Breast epithelium (tissue), 4 donors: Measurements from ENCODE around the gene B4GALT6. TPM values are rescaled to one million over a fixed set of nuclear protein-coding genes. Genes with fewer than 3 reads are reported as not detected.

Experiments
- DNase-seq, 2 donors: peaks; one replicate each; pipeline ENCODE4 v3.0.0-alpha.2; 2019; ENCODE audit warnings: low spot score in 2 of 2
- H3K27ac ChIP-seq, 2 donors: fragments of 200-600 bp; sonication (generic) in 1 of 2; one replicate each; pipeline ENCODE4 v1.5.1; 2016 to 2019; ENCODE audit warnings: mild to moderate bottlenecking in 1 of 2
- H3K27me3 ChIP-seq, 2 donors: fragments of 200-600 bp; sonication (generic) in 1 of 2; one replicate each; pipeline versions ENCODE4 v1.5.1 to v1.6.0; 2017 to 2019; ENCODE audit warnings: control low read depth in 1 of 2, mild to moderate bottlenecking in 1 of 2
- H3K36me3 ChIP-seq: fragments of 200-600 bp; one replicate; pipeline ENCODE4 v1.5.1; 2019
- H3K4me1 ChIP-seq, 2 donors: fragments of 200-600 bp; sonication (generic); one replicate each; pipeline ENCODE4 v1.5.1; 2016 to 2019; ENCODE audit warnings: control low read depth in 1 of 2
- H3K4me3 ChIP-seq, 3 donors: fragments of 200-600 bp; sonication (generic); 1 replicate in 2 of 3; 2 replicates in 1 of 3; pipeline ENCODE4 v1.5.1; 2016 to 2019; ENCODE audit warnings: mild to moderate bottlenecking in 3 of 3, moderate library complexity in 2 of 3
- H3K9me3 ChIP-seq, 2 donors: fragments of 200-600 bp; sonication (generic) in 1 of 2; one replicate each; pipeline ENCODE4 v1.5.1; 2016 to 2019; ENCODE audit warnings: control low read depth in 1 of 2
- CTCF ChIP-seq, 3 donors: fragments of 450-650 bp; IDR thresholded peaks; one replicate each; pipeline ENCODE4 v1.5.1; 2016 to 2017; ENCODE audit warnings: antibody characterized with exemption in 3 of 3, mild to moderate bottlenecking in 3 of 3, moderate library complexity in 3 of 3
- POLR2A ChIP-seq: fragments of 450-650 bp; IDR thresholded peaks from one replicate; pipeline ENCODE4 v1.6.1; 2016; ENCODE audit warnings: antibody characterized with exemption, mild to moderate bottlenecking, moderate library complexity
- POLR2AphosphoS5 ChIP-seq, 3 donors: sonication (generic); formaldehyde crosslinking; IDR thresholded peaks; one replicate each; pipeline ENCODE4 v1.6.1; 2017; ENCODE audit warnings: antibody characterized with exemption in 3 of 3
- intact Hi-C: fragments of 100-400 bp; cut with DNase I; formaldehyde crosslinking; loops from one replicate; pipeline ENCODE4 v1.15.1; 2023; ENCODE audit warnings: low total_unique reads
- total RNA-seq, 3 donors: library from RNA; depleted of rRNA; stranded (reverse); fragments of >200 nt; gene quantifications; one replicate each; pipeline ENCODE4 v1.1.0, GENCODE V29; 2016

B4GALT6 gene
- total RNA-seq, 3 donors from 2014 or later, result 2.9 to 3.8 (median 3.0) TPM

GRCh38 chr18:31626409-31626808 lies 58.0 kb downstream of the B4GALT6 start:
- Histone ChIP-seq H3K4me3 (no peak overlapping the region), H3K9me3 (no peaks in the 10 kb centered on the region), H3K4me1 (no peaks in the 10 kb centered on the region), H3K27ac (no peak overlapping the region), H3K36me3 (peaks cover 5% of the 10 kb centered on the region), H3K27me3 (no peaks in the 10 kb centered on the region)
- intact Hi-C loops, result no loop called here
- no peak for TF ChIP-seq POLR2A
- no peak for TF ChIP-seq CTCF (IDR thresholded peaks at IDR 0.05)
- TF ChIP-seq POLR2AphosphoS5 (IDR thresholded peaks at IDR 0.05), result no peak
- DNase-seq, result no peak

GRCh38 chr18:31624892-31625640 lies 59.3 kb downstream of the B4GALT6 start:
- no peak for DNase-seq
- H3K4me3 ChIP-seq, result no peak overlapping the region
- H3K4me1 ChIP-seq, result no peaks in the 10 kb centered on the region
- no peak overlapping the region for H3K27ac ChIP-seq
- intact Hi-C loops, result no loop called here
- peaks cover 5% of the 10 kb centered on the region for H3K36me3 ChIP-seq
- H3K27me3 ChIP-seq, result no peaks in the 10 kb centered on the region
- no peaks in the 10 kb centered on the region for H3K9me3 ChIP-seq
- TF ChIP-seq POLR2A (no peak), CTCF (IDR thresholded peaks at IDR 0.05) (no peak), POLR2AphosphoS5 (IDR thresholded peaks at IDR 0.05) (no peak)

DNA sequence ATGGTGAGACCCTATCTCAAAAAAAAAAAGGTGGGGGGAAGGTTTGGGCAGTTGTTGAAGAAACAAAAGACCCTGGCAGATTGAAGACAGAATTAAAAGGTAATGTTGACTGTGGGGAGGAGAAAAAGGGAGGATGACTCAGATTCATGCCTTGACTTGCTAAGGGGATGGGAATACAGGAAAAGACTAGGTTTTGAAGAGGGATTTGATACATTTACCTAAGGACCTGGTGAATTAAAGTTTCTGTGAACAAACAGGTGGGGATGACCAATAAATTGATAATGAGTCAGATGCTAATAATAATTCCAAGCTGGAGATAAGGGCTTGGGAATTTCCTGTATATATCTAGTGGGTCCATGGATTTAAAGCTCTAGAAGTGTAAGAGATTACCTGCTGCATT lies 65.1 kb downstream of the B4GALT6 start:
- Histone ChIP-seq H3K27me3 (no peaks in the 10 kb centered on the region), H3K4me3 (no peak overlapping the region), H3K9me3 (no peaks in the 10 kb centered on the region), H3K4me1 (no peaks in the 10 kb centered on the region), H3K27ac (no peak overlapping the region), H3K36me3 (no peaks in the 10 kb centered on the region)
- DNase-seq, result no peak
- TF ChIP-seq POLR2A (no peak), CTCF (IDR thresholded peaks at IDR 0.05) (no peak), POLR2AphosphoS5 (IDR thresholded peaks at IDR 0.05) (no peak)
- intact Hi-C loops, result no loop called here

- H3K4me3 ChIP-seq, result no peak overlapping the region
- no peak overlapping the region for H3K27ac ChIP-seq
- intact Hi-C loops, result no loop called here
- no peaks in the 10 kb centered on the region for H3K9me3 ChIP-seq
- no peaks in the 10 kb centered on the region for H3K4me1 ChIP-seq
- TF ChIP-seq CTCF (IDR thresholded peaks at IDR 0.05) (no peak), POLR2AphosphoS5 (IDR thresholded peaks at IDR 0.05) (no peak), POLR2A (no peak)
- H3K27me3 ChIP-seq, result no peaks in the 10 kb centered on the region
- no peak for DNase-seq
- no peaks in the 10 kb centered on the region for H3K36me3 ChIP-seq
Observed at GRCh38 chr18:31618801-31619200, 65.6 kb downstream of the B4GALT6 start.

DNA sequence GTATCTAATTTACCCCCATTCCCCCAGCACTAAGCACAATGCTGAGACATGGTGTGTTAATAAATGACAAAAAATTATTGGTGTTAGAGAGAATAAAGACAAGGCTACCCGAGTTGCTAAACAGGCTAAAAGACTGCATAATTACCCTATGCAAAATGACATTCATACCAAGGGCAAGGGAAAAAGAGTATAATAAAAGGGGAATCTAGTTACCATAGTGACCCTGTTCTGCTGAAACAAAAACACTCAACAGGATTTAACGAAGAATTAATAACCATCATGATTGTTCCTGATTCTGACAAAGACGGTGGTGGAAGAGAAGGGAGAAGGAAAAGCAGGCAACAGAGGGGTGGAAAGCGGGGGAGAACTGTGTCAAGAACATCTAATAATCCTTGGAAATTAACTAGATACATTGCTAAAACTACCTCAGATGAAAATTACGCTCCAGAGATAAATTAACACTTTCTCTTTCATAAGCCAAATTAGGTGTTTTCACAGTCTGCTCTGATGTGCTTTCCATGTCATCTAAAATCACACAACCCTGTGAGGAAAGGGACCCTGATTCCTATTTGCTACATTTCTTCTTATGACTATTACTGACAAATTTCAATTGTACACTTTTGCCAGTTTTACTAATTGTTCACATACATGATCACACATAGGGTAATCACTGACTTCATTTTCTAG lies 67.2 kb downstream of the B4GALT6 start:
- no peak overlapping the region for H3K4me3 ChIP-seq
- H3K27ac ChIP-seq, result no peak overlapping the region
- no peaks in the 10 kb centered on the region for H3K27me3 ChIP-seq
- no peaks in the 10 kb centered on the region for H3K9me3 ChIP-seq
- TF ChIP-seq CTCF (IDR thresholded peaks at IDR 0.05) (no peak), POLR2A (no peak), POLR2AphosphoS5 (IDR thresholded peaks at IDR 0.05) (no peak)
- H3K36me3 ChIP-seq, result no peaks in the 10 kb centered on the region
- no peaks in the 10 kb centered on the region for H3K4me1 ChIP-seq
- intact Hi-C loops, result no loop called here
- DNase-seq, result no peak
